GM12878 (cell line): ENCODE measurements around the gene STXBP2. TPM values are rescaled to one million over a fixed set of nuclear protein-coding genes. Genes with fewer than 3 reads are reported as not detected.
A peak's percentile ranks its signal among the peaks of the same experiment; 100 is the strongest.

ENCODE experiments used
- ATAC-seq: fragments of 200-7000 bp; cut with Tn5 transposase; 3 replicates; pipeline ENCODE4 v1.9.1; 2020; ENCODE audit warnings: mild to moderate bottlenecking, moderate library complexity
- BruUV-seq: library from RNA; stranded (reverse); fragments of 400-500 nt; replicated peaks from 2 replicates; lab custom pipeline; 2021; lab: Mats Ljungman, UMichigan
- CTCF ChIA-PET: fragments of 300-600 bp; sonication (Branson Sonifier 250); formaldehyde crosslinking; extraction: SDS; loops from one replicate; lab custom pipeline; 2021; ENCODE audit warnings: inconsistent platforms; lab: Yijun Ruan, JAX
- POLR2A ChIA-PET: fragments of 350-600 bp; formaldehyde crosslinking; extraction: SDS; loops from one replicate; lab custom pipeline; 2021; ENCODE audit warnings: inconsistent platforms; lab: Charles Lee
- RAD21 ChIA-PET: fragments of 300-600 bp; sonication (Branson Sonifier 250); formaldehyde crosslinking; loops from one replicate; lab custom pipeline; 2023; ENCODE audit warnings: antibody characterized with exemption; ENCODE audit not compliant: unreplicated experiment; lab: Charles Lee
- SMC1A ChIA-PET: fragments of 300-600 bp; sonication (Branson Sonifier 250); formaldehyde crosslinking; loops from one replicate; lab custom pipeline; 2023; ENCODE audit not compliant: unreplicated experiment, uncharacterized antibody; lab: Charles Lee
- DNase-seq: peaks from one replicate; pipeline ENCODE4 v3.0.0-alpha.2; 2011; ENCODE audit warnings: low read depth, low spot score
- FAIRE-seq: peaks from 3 replicates; lab custom pipeline; 2011; peaks lifted over from hg19 to GRCh38; lab: Jason Lieb, UNC
- H2AFZ ChIP-seq: 2 replicates; pipeline ENCODE4 v1.6.0; 2011; ENCODE audit warnings: low read depth, low read length, control low read depth; ENCODE audit not compliant: control insufficient read depth
- H3K27ac ChIP-seq: 2 replicates; pipeline ENCODE4 v1.5.1; 2011; ENCODE audit warnings: control low read depth; ENCODE audit not compliant: control insufficient read depth, insufficient read depth
- H3K27me3 ChIP-seq, 2 experiments: replicated peaks in 1 of 2; 2 replicates each; pipeline versions ENCODE4 v1.6.0 to v1.6.1; 2011; ENCODE audit warnings: low read length in 1 of 2; ENCODE audit not compliant: control insufficient read depth in 2 of 2, insufficient read depth in 2 of 2
- H3K36me3 ChIP-seq, 2 experiments: 2 replicates each; pipeline ENCODE4 v1.5.1; 2011; ENCODE audit warnings: low read length in 1 of 2; ENCODE audit not compliant: control insufficient read depth in 2 of 2, insufficient read depth in 2 of 2
- H3K4me1 ChIP-seq: 2 replicates; pipeline ENCODE4 v1.6.1; 2011; ENCODE audit warnings: mild to moderate bottlenecking, low read length, moderate library complexity, mixed read lengths; ENCODE audit not compliant: control insufficient read depth, insufficient read depth
- H3K4me2 ChIP-seq: 2 replicates; pipeline ENCODE4 v1.6.0; 2011; ENCODE audit warnings: control low read depth; ENCODE audit not compliant: control insufficient read depth, insufficient read depth
- H3K4me3 ChIP-seq: fragments of 200-600 bp; sonication (generic); 2 replicates; pipeline ENCODE4 v1.5.1; 2016
- H3K79me2 ChIP-seq: 2 replicates; pipeline ENCODE4 v1.6.0; 2011; ENCODE audit warnings: low read length; ENCODE audit not compliant: control insufficient read depth, insufficient read depth
- H3K9ac ChIP-seq: 2 replicates; pipeline ENCODE4 v1.8.0; 2011; ENCODE audit warnings: low read length, control low read depth, mixed read lengths; ENCODE audit not compliant: control insufficient read depth, insufficient read depth
- H3K9me3 ChIP-seq: replicated peaks from 3 replicates; pipeline ENCODE4 v1.5.1; 2011; ENCODE audit warnings: mild to moderate bottlenecking, low read length; ENCODE audit not compliant: control insufficient read depth, insufficient read depth
- H4K20me1 ChIP-seq: 2 replicates; pipeline ENCODE4 v1.6.0; 2011; ENCODE audit not compliant: control insufficient read depth, insufficient read depth
- IRF4 ChIP-seq: IDR thresholded peaks from 2 replicates; pipeline ENCODE4 v1.6.1; 2011; ENCODE audit warnings: low read depth, low read length
- JUND ChIP-seq: IDR thresholded peaks from 2 replicates; pipeline ENCODE4 v1.6.1; 2012; ENCODE audit warnings: low read depth, mild to moderate bottlenecking, low read length, improper control_type of control experiment, moderate library complexity
- MTA2 ChIP-seq: fragments of 450-650 bp; IDR thresholded peaks from 2 replicates; pipeline ENCODE4 v1.6.1; 2016; ENCODE audit warnings: low read depth, mild to moderate bottlenecking, moderate library complexity
- NFIC ChIP-seq: IDR thresholded peaks from 2 replicates; pipeline ENCODE4 v1.6.1; 2012; ENCODE audit warnings: low read depth, mild to moderate bottlenecking, inconsistent platforms, low read length, moderate library complexity
- PAX5 ChIP-seq: IDR thresholded peaks from 2 replicates; pipeline ENCODE4 v1.6.1; 2011; ENCODE audit warnings: low read depth, low read length, borderline replicate concordance
- RB1 ChIP-seq: fragments of 450-650 bp; formaldehyde crosslinking; IDR thresholded peaks from 2 replicates; pipeline ENCODE4 v1.6.1; 2017; ENCODE audit warnings: mild to moderate bottlenecking, borderline replicate concordance
- ZNF24 ChIP-seq: fragments of 450-650 bp; IDR thresholded peaks from 2 replicates; pipeline ENCODE4 v1.6.1; 2017; ENCODE audit warnings: antibody characterized with exemption, mild to moderate bottlenecking
- WGBS: methylation state at CpG from one replicate; pipeline ENCODE4 v1.1.6; 2016; ENCODE audit warnings: low lambda C conversion rate; ENCODE audit not compliant: insufficient replicate concordance, insufficient coverage; ENCODE audit errors: missing lambda C conversion rate; 5-methylcytosine and 5-hydroxymethylcytosine counted together
- in situ Hi-C: fragments of 300-500 bp; cut with MboI; formaldehyde crosslinking; loops from 9 replicates; pipeline ENCODE4 v1.14.3; 2018; ENCODE audit warnings: mixed read lengths
- intact Hi-C: fragments of 100-400 bp; cut with micrococcal nuclease; formaldehyde crosslinking; loops from one replicate; pipeline ENCODE4 v1.14.2; 2022; ENCODE audit not compliant: unreplicated experiment
- polyA plus RNA-seq, 11 experiments: library from polyadenylated mRNA; depleted of rRNA in 4 of 11; unstranded in 6 of 11; stranded (reverse) in 5 of 11; fragments of >200 nt; fragmentation: Nextera tagmentation in 4 of 11; fragmentation: Illumina TruSeq in 1 of 11; extraction: Ambion mirVana in 4 of 11; extraction: Trizol in 1 of 11; gene quantifications; 1 replicate in 1 of 11; 2 replicates in 10 of 11; pipeline versions ENCODE4 v1.2.1 to v1.2.3, GENCODE V29; 2011 to 2016; ENCODE audit warnings: inconsistent platforms in 2 of 11, missing spikeins in 2 of 11, low read depth in 1 of 11
- total RNA-seq, 4 experiments: library from RNA; depleted of rRNA in 3 of 4; stranded (reverse); fragments of >200 nt in 3 of 4; fragmentation: Illumina TruSeq in 1 of 4; extraction: Trizol in 1 of 4; gene quantifications; 2 replicates each; pipeline versions ENCODE4 v1.2.1 to v1.2.3, GENCODE V29; 2013 to 2021
- TF ChIP-seq, protein P1 (sequence below): fragments of 450-650 bp; IDR thresholded peaks from 2 replicates; pipeline ENCODE4 v1.6.1; 2017; ENCODE audit warnings: mild to moderate bottlenecking, moderate library complexity
- TF ChIP-seq, protein P2 (sequence below), 3 experiments: IDR thresholded peaks in 2 of 3; conservative IDR thresholded peaks in 1 of 3; 2 replicates each; pipeline ENCODE4 v1.5.1; 2011; ENCODE audit warnings: low read depth in 3 of 3, low read length in 3 of 3, mild to moderate bottlenecking in 3 of 3, control low read depth in 2 of 3, moderate library complexity in 2 of 3, inconsistent platforms in 1 of 3, mixed read lengths in 1 of 3; ENCODE audit not compliant: control insufficient read depth in 2 of 3, insufficient read depth in 1 of 3; ENCODE audit errors: extremely low read depth in 1 of 3
- TF ChIP-seq, protein P3 (sequence below): fragments of 450-650 bp; IDR thresholded peaks from 2 replicates; pipeline ENCODE4 v1.6.1; 2017; ENCODE audit warnings: mild to moderate bottlenecking, moderate library complexity

STXBP2 gene
- total and polyA plus RNA-seq, 10 of the 15 experiments (the other 5 are each of a cell fraction or from before 2014, with no cell fraction given): 2.6 to 111 (median 61.4) TPM

DNA sequence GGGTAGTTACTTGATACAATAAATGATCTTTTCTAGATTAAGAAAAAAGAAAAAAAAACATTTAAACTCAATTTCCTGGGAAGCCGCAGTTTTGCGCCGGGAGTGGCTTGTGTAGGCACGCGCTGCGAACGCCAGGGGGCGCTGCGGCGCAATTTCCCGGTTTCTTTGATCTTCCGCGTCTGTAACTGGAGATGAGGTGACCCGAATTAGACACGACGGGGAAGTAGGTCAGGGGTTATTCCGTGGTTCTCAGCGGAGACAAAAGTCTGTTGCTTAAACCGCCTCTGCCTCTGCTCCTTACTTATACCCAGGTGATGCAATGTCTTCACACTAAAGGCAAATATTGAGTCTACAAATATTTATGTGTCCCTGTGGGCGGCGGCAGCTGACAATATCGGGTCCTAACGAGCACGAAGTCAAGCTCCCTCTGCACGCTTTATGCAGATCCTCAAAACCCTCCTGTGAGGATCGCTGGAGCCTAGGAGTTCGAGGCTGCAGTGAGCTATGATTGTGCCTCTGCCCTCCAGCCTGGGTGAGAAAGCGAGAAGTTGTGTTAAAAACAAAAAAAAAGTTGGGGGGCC, 15.2 kb downstream of the STXBP2 start:
- no peak overlapping the region for H3K9ac ChIP-seq
- DNase-seq (peak; percentile 48), ATAC-seq (peak; percentile 87), FAIRE-seq (no peak)
- no TSS peak for BruUV-seq
- no peaks in the 10 kb centered on the region; a peak in 1 of 4 replicates for H3K27me3 ChIP-seq
- no peaks in the 10 kb centered on the region for H4K20me1 ChIP-seq
- WGBS: 5% methylated on average over 28 of the region's 28 CpGs
- POLR2A ChIA-PET: interaction anchor here (0.5 to 1.1 kb wide), 3 partner anchors 22 to 1524 kb away, joined by 3 to 4 read pairs (median 3); partner anchors contain the start of gene PET100
- no peaks in the 10 kb centered on the region for H3K79me2 ChIP-seq
- H3K4me3 ChIP-seq: no peak overlapping the region
- no peaks in the 10 kb centered on the region for H3K9me3 ChIP-seq
- intact Hi-C loops: loop anchor here (1.0 kb wide), 1 partner anchor 147 kb away; no protein-coding TSS in a partner anchor
- H2AFZ ChIP-seq: peak overlapping the region; percentile 92
- H3K36me3 ChIP-seq: no peaks in the 10 kb centered on the region; a peak in 1 of 4 replicates
- H3K4me1 ChIP-seq: peaks cover 7% of the 10 kb centered on the region
- CTCF ChIA-PET: interaction anchor here (0.8 to 4.2 kb wide), 10 partner anchors 14 to 200 kb away, joined by 3 to 27 read pairs (median 6); partner anchors contain the start of genes CAMSAP3 and TRAPPC5
- SMC1A ChIA-PET: interaction anchor here (0.7 to 3.5 kb wide), 5 partner anchors 22 to 147 kb away, joined by 3 to 20 read pairs (median 5); partner anchors contain the start of gene TRAPPC5
- RAD21 ChIA-PET: interaction anchor here (1.6 to 2.2 kb wide), 2 partner anchors 29 to 84 kb away, joined by 6 to 8 read pairs; partner anchors contain the start of gene TRAPPC5
- peak overlapping the region; percentile 61 for H3K4me2 ChIP-seq
- H3K27ac ChIP-seq: no peak overlapping the region
- in situ Hi-C loops: no loop called here
- peak; percentile 26; the same call in 1 of the 2 replicates for TF ChIP-seq NFIC
- no peak for TF ChIP-seq ZNF24
- TF ChIP-seq, protein P1, sequence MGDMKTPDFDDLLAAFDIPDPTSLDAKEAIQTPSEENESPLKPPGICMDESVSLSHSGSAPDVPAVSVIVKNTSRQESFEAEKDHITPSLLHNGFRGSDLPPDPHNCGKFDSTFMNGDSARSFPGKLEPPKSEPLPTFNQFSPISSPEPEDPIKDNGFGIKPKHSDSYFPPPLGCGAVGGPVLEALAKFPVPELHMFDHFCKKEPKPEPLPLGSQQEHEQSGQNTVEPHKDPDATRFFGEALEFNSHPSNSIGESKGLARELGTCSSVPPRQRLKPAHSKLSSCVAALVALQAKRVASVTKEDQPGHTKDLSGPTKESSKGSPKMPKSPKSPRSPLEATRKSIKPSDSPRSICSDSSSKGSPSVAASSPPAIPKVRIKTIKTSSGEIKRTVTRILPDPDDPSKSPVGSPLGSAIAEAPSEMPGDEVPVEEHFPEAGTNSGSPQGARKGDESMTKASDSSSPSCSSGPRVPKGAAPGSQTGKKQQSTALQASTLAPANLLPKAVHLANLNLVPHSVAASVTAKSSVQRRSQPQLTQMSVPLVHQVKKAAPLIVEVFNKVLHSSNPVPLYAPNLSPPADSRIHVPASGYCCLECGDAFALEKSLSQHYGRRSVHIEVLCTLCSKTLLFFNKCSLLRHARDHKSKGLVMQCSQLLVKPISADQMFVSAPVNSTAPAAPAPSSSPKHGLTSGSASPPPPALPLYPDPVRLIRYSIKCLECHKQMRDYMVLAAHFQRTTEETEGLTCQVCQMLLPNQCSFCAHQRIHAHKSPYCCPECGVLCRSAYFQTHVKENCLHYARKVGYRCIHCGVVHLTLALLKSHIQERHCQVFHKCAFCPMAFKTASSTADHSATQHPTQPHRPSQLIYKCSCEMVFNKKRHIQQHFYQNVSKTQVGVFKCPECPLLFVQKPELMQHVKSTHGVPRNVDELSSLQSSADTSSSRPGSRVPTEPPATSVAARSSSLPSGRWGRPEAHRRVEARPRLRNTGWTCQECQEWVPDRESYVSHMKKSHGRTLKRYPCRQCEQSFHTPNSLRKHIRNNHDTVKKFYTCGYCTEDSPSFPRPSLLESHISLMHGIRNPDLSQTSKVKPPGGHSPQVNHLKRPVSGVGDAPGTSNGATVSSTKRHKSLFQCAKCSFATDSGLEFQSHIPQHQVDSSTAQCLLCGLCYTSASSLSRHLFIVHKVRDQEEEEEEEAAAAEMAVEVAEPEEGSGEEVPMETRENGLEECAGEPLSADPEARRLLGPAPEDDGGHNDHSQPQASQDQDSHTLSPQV: 0 out of 2 replicates have a peak, but pooled peaks have one; percentile 4
- TF ChIP-seq, protein P2, sequence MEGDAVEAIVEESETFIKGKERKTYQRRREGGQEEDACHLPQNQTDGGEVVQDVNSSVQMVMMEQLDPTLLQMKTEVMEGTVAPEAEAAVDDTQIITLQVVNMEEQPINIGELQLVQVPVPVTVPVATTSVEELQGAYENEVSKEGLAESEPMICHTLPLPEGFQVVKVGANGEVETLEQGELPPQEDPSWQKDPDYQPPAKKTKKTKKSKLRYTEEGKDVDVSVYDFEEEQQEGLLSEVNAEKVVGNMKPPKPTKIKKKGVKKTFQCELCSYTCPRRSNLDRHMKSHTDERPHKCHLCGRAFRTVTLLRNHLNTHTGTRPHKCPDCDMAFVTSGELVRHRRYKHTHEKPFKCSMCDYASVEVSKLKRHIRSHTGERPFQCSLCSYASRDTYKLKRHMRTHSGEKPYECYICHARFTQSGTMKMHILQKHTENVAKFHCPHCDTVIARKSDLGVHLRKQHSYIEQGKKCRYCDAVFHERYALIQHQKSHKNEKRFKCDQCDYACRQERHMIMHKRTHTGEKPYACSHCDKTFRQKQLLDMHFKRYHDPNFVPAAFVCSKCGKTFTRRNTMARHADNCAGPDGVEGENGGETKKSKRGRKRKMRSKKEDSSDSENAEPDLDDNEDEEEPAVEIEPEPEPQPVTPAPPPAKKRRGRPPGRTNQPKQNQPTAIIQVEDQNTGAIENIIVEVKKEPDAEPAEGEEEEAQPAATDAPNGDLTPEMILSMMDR (IDR thresholded peaks at IDR 0.05 in 2 of 3, conservative IDR thresholded peaks at IDR 0.05 in 1 of 3; ENCODE audit: control insufficient read depth in 2 of 3, extremely low read depth in 1 of 3, insufficient read depth in 1 of 3, low read depth in 3 of 3, low read length in 3 of 3): peak; percentile 91 to 97 (median 95)
- no peak for TF ChIP-seq JUND
- TF ChIP-seq IRF4: peak; percentile 95
- peak; percentile 35; the same call in 1 of the 2 replicates for TF ChIP-seq MTA2
- 0 out of 2 replicates have a peak, but pooled peaks have one; percentile 34 for TF ChIP-seq PAX5
- 0 out of 2 replicates have a peak, but pooled peaks have one; percentile 45 for TF ChIP-seq RB1
- TF ChIP-seq, protein P3, sequence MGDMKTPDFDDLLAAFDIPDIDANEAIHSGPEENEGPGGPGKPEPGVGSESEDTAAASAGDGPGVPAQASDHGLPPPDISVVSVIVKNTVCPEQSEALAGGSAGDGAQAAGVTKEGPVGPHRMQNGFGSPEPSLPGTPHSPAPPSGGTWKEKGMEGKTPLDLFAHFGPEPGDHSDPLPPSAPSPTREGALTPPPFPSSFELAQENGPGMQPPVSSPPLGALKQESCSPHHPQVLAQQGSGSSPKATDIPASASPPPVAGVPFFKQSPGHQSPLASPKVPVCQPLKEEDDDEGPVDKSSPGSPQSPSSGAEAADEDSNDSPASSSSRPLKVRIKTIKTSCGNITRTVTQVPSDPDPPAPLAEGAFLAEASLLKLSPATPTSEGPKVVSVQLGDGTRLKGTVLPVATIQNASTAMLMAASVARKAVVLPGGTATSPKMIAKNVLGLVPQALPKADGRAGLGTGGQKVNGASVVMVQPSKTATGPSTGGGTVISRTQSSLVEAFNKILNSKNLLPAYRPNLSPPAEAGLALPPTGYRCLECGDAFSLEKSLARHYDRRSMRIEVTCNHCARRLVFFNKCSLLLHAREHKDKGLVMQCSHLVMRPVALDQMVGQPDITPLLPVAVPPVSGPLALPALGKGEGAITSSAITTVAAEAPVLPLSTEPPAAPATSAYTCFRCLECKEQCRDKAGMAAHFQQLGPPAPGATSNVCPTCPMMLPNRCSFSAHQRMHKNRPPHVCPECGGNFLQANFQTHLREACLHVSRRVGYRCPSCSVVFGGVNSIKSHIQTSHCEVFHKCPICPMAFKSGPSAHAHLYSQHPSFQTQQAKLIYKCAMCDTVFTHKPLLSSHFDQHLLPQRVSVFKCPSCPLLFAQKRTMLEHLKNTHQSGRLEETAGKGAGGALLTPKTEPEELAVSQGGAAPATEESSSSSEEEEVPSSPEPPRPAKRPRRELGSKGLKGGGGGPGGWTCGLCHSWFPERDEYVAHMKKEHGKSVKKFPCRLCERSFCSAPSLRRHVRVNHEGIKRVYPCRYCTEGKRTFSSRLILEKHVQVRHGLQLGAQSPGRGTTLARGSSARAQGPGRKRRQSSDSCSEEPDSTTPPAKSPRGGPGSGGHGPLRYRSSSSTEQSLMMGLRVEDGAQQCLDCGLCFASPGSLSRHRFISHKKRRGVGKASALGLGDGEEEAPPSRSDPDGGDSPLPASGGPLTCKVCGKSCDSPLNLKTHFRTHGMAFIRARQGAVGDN: 0 out of 2 replicates have a peak, but pooled peaks have one; percentile 17
